GM04503 (cell line): ENCODE results near the gene HAPLN1.

Experiments
- DNase-seq: peaks from one replicate; pipeline ENCODE4 v3.0.0-alpha.2; 2012; ENCODE audit warnings: low read depth

Gene HAPLN1

DNA sequence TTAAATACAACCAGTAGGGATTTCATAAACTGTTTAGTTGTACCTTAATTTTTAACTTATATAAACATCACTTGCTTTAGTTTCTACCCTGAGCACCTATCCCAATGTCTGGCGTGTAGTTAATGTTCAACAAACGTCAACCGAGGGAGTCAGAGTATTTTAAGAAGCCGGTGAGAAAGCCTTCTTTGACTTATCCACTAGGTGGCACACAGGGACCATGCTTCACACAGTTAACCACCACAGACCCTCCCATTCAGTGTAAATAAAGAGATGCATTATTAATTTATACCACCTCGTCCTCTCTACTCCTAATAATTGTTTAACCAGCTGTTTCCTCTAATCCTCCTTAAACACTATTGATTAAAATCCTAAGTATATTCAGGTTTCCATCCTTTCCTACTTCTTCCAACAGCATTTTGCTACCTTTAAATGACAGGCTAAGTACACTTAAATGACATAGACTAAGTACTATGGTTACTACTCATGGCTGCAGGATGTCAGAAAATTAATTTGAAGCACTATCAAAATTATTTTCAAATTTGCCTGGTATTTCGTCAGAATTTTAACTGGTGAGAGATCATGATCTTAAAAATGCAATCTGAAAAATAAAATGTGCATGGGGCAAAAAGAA is 2.3 kb downstream of the HAPLN1 start:
- DNase-seq: no peak

DNA sequence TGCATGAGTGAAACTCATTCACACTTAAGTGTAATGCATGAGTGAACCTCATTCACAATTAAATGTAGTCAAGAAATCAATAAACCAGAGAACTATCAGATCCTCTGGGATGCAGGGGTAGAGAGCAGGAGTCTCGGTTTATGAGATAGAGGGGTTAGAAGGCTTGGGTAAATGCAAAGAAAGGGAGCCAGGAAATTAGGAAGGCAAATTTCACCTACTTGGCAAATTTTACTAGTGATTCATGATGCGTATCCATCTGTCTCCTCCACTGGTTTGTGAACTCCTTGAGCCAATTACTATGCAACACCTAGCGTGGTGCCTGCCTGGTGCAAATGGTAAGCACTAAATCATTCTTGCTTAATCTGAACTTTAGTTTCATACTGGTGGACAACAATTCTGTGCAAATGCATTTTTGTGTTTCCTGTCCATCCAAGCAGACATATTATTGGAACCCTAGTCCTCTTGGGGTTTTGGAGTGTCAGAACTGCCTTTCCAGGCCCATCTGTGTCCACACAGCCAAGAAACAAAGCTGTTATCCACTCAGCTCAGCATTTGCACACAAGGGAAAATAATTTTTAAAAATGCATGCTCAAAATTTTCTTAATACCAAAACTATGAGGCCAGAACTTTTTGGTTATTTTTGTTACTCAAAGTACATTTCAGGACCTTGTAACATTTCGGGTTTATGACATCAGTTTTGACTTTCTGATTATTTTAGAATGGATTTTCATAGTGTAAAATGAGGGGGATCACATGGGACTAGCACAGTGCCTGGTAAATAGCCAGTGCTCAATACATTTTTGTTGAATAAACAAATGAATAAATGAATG is 5.2 kb downstream of the HAPLN1 start:
- no peak for DNase-seq

DNA sequence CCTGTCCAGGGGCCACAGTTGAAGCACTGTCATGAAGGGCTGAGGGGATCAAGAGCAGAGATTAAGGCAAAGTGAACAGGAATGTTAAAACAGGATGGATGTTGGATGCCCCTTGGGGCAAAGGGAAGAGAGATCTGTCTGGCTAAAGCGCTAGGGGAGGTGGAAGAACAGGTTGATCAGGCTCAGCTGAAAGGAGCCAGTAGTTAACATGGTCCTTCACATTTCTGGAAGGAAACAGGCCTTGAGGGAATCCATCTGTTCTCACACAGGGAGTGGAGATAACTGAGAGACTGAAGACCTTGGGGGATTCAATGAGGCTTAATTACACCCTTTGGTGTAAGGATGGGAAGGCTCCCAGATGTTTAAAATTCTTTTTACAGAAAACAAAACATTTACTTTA is 5.8 kb downstream of the HAPLN1 start:
- DNase-seq: no peak

DNA sequence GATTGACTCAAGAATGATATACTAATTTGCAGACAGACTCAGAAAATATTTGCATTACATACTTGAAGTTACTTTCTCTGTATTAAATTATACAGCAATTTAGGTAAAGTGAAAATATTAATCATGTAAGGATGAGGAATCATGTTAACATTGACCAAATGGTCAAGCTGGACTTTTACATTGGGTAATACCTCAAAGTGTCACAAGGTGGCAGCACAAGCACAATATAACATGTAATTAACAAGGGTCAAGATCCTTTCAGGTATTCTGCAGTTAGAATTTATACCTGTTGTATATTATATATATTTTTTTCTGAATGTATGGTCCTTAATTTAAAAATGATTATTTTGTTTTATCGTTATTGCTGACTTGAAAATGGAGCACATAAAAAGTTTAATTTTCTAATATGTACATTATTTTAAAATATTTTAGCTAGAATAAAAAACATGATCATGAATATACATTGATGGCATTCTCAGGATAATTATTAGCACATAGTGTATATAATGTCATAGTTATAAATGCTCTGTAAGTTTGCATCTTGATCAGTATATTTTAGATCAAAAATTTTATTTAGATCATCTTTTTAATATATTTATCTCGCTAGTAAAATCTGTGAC is 8.6 kb downstream of the HAPLN1 start:
- DNase-seq: no peak

DNA sequence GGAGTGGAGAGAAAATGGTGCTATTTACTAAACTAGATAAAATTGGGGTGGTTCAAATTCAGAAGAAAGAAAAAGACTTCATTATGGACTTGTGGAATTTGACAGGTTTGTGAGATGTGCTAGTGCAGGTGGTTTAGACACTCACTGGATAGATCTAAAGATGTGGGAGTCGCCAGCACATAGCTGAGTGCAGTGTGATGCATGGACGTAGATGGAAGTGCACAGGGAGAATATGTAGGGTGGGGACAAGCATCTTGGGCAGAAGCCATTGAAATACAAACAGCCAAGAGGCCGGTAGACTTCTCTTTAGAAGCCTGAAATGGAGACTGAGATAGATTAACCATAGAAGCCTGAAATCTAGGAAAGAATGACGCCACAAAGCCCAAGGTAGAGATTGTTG is 10.7 kb downstream of the HAPLN1 start:
- DNase-seq: no peak

DNA sequence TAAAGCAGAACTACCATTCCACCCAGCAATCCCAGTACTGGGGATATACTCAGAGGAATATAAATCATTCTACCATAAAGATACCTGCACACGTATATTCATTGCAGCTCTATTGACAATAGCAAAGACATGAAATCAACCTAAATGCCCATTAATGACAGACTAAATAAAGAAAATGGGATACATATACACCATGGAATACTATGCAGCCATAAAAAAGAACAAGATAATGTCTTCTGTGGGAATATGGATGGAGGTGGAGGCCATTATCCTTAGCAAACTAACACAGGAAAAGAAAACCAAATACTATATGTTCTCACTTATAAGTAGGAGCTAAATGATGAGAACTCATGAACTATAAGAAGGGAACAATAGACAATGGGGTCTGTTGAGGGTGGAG is 12.5 kb downstream of the HAPLN1 start:
- DNase-seq: no peak

DNA sequence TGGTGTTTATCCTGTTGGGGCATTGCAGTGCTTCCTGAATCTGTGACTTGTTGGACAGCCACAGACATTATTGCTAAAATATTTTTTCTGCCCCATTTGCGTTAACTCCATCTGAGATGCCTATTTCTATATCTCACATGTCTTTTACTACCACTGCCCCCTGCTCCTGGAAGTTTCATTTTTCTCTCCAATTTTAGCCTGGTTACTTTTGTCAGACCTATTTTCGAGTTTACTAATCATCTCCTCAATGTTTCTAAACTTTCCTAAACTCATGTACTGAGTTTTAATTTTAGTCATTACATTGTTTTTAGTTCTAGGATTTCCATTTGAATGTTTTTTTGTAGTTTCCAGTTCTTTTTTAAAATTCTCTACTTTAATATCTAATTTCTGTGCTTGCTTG is 17.6 kb downstream of the HAPLN1 start:
- no peak for DNase-seq

DNA sequence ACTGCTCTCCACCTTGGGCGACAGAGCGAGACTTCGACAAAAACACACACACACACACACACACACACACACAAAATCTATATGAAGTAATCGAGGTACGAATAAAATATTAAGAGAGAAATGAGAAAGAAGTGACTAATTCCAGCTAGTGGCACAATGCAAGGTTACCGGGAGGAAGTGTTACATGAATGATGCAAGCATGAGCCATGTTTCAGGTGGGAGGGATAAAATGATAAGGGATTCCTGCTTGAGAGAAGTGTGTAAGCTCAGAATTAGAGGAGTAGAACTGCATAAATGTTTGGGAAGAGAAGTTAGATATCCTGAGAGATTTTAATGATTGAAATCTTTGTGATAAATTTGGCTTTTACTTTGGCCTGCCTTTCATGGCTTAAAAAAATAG is 18.8 kb downstream of the HAPLN1 start:
- no peak for DNase-seq

DNA sequence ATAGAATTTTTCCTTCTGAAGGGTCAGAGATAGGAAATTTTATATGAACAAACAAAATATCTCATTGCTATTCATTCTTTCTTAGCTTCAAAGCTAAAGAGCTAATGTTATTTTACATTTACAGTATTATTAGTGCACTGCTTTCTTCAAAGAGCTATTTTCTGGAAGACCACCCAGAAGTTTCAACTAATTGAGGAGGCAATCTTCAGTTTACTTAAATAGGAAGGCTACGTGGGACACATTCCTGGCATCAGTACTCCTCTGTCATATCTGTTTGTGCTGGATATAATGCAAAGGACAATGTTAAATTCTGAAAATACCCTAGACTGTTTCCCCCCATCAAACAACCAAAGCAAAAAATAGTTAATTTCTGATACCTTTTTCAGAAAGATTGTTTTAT is 30.8 kb downstream of the HAPLN1 start:
- DNase-seq: no peak

DNA sequence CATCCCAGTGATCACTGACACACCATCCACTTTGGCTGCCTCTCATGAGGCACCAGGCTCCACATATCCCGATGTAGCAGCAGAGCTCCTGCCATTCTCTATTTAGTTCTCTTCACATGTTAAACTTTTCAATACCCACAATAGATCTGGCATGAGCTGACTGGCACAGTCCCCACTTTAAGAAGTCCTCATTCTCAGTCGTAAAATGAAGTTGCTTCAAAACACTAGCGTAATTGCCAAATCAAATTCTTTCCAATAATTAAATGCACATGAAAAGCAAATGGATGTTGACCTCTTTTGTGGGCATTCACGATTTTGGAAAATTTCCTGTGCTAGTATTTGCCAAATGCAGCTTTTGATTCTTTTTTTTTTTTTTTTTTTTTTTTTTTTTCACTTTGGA is 32.4 kb downstream of the HAPLN1 start:
- no peak for DNase-seq

DNA sequence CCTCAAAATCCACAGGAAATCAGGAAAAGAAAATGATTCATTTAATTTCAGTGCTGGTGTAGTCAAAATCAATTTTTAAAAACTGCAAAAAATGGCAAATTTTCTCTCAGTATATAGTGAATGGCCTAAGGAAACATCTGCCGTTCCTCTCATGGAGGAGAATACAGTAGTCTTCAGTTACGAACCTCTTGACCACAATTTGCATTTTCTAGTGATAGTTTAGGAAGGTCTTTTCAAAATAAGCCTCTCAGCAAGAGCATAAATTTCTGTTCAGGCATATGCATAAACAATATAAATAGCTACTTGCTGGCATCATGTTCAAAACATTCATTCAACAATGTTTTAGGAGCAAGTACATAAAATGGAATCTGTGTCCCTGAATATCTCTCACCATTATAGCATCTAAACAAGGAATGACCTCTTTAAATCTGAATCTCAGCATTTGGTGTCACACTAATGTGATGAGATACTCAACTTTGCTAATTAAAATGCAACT is 33.5 kb downstream of the HAPLN1 start:
- no peak for DNase-seq

DNA sequence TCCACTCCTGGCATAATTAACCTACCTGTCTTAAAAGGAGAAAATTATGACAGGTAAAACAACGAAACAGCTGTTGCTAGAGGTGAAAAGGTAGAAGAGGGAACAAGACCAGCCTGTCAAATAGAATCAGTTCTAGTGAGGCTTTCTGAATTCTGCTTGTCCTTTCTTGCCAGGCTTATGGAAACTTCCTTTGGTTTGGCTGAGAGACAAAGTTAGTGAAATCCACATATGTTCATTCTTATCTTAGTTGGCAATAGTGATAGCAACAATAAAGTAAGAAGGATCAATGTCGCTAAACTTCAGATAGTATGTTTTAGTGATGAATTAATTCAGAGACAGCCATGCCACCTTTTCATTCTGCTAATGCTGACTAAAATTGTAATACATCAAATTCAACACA is 34.4 kb downstream of the HAPLN1 start:
- DNase-seq: no peak

DNA sequence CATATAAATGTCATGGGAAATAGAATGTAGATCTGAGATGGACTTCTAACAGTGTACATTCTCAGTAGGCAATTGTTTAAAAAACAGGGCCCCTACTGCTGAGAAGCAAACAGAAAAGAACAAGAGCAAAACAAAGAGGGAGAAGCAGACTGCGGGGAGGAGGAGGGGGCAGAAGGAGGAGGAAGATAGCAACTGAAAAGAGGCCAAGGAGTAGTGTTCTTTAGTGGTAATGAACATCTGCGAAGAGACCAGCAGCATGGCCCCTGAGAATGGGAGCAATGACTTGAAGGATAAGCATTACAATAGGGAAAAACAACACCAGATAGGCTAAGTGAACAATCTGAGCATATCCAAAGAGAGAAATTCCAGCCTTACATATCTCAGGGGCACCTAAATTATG is 36.8 kb downstream of the HAPLN1 start:
- no peak for DNase-seq

DNA sequence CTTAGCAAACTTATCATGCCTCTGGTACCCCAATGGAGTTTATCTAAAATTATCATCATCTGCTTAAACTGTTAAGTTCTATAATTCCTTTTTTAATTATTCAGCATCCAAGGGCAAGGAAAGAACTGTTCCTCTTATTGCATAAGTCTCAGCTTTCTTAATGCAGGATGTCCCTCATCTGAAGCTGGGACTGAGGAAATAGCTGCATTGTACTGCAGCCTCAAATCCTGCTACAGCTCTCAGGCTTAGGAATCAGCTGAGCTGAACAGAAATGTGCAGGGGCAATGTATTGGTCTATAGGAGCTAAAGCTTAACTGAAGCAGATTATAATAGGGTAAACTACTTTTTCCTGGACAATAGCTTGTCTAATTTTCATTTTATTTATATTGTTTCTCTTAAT is 48.0 kb downstream of the HAPLN1 start:
- DNase-seq: no peak

DNA sequence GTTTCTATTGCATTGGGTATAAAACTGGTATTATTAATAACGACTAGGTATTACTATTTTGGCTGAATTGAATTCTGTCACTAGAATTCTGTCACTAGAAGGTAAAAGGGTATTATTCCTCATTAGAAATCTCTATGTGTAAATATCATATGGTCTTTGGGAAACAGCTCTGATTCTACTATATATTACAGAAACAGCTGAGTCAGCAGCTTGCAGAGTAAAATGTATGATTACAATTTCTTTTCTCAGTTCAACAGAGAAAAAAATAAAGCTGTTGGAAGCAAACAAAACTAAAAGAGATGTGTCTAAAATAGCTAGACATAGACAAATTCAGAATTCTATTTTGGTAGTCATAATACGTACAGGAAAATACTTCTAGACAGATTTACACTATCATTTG is 48.5 kb downstream of the HAPLN1 start:
- no peak for DNase-seq

DNA sequence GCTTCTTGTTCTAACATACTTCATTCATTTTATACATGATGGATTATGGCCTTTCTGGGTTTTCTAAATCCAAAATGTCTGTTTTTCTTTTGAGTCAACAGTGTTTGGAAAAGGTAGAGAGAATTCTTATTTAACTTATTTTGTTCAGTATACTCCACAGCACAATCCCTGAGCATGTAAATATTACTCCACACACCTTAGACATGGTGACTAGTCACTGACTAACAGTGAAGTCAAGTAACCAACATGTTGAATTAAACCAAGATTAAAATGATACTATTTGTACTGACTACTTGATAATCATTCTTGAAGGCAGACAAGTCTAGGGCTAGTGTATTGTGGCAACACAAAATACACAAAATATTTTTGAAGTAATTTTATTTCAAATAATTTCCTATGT is 55.0 kb downstream of the HAPLN1 start:
- DNase-seq: no peak

DNA sequence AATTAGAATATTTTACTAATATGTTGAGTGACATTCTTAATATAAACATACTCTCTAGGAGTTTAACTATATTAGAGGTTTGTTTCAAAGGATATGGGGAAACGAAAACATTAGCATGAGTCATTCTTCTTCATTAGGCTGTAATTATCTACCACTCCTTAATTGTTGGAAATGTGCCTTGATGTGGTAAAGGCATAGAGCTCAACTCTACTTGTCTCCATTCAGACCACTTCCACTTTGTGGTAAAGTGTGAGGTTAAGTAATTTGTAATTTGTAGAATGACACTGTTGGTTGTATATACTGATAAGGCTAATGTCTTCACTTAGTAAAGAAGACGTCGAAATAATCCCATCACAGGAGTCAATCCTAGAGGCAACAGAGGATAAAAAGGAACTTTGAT is 58.1 kb downstream of the HAPLN1 start:
- DNase-seq: no peak

DNA sequence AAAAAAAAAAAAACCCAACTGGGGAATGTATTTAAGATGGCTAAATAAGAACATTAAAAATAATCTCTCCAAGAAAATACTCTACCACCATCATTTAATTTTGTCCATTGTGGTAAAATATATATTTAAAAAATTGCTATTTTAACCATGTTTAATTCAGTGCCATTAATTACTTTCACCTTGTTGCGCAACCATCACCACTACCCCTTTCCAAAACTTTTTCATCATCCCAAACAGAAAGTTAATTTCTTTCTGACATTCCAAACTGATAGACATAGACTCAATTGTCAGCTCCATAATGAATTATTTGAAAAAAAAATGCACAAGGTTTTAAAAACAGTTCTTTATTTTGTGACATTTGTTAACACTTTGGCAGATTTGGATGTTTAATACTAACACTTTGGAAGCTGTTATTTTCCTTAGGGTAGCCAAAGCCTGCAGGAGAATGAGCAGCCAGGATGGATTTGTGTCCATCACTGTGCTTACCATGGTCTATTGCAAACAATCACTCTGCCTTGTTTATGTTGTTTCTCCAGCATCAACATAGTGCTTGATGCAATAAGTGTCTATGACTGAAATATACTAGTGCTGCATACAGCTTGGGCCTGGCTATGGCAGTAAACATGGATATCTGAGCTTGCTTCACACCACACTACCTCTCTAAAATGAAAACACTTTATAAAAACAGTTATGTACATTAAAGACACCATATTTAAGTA is 62.7 kb downstream of the HAPLN1 start:
- DNase-seq: no peak

DNA sequence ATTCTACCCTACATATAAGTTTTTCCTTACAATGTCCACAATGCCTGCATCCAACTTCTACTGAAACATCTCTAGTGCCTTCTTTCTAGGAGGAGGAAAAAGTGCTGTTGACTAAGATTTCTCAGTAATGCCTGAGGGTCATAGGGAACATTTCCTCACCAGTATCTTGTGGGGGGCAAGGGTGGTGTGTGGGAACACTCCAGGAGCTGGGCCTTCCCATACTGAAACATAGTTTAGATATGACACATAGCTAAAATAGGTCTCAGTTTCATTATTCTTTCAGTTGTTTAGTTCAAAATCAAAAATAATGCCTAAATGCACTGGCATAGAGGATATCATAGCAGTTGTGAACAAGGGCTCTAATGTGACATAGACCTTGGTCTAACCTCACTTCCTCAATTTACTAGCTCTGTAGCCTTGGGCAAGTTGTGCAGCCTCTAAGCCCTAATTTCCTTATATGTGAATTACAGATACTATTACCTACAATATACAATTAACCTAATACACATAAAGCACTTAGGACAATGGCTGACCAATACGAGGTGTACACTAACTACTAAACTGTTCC is 66.1 kb downstream of the HAPLN1 start:
- DNase-seq: no peak

DNA sequence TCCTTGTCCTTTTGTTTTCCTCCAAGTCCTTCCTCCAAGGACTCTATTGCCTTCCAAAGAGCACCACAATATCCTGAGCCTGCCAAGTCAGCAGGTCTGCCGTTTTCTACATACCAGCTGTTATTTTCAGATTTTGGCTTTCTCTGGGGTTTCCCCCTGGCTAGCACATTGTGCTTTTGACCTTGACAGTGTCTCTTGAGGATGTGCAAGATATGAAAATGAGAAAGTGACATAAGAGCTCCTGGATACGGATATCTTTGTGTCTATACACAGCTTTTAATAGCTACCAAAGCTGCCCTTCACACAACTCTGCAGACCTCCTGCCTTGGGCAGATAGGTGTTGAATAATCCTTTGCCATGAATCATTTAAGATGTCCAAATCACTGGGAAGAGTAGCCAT is 67.0 kb downstream of the HAPLN1 start:
- no peak for DNase-seq

DNA sequence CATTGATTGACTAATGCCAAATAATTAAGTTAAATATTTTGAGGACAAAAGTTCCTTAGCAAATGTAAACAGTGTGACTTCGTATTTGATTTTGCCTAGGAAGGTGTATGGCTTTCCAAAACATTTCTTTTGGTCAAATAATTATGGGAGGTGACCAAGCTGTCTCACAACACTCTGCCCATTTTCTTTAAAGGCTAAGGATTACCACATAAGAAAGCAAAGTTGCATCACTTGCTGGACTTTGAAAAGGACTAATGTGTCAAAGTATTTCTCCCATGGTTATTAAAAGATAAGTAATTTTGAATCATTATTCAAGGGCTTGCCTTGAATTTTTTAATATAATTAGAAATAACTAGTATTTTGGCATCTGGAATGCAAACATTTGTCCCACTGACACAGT is 74.7 kb downstream of the HAPLN1 start:
- DNase-seq: no peak

DNA sequence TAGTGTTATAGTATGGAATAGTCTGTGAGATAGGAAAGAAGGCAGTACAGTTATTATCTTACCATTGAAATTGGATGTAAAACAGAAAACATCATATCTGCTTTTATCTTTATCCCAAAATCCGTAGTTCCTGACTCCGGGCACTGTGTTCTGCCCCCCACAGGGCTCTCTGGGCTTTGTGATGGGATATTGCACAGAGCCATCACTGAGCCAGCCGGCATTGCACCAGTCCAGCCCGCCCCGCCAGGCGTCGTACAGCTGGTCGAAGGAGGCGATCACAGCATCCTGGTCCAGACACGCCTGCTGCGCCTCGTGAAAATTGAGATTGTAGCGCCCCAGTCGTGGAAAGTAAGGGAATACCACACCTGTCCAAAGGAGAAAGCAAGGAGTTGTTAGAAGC is 76.4 kb downstream of the HAPLN1 start:
- DNase-seq: no peak
